H1 (cell line): ENCODE data around the gene UBC. TPM values are rescaled to one million over a fixed set of nuclear protein-coding genes. Genes with fewer than 3 reads are reported as not detected.
A peak's percentile ranks its signal among the peaks of the same experiment; 100 is the strongest.

Experiments
- CTCF ChIA-PET: fragments of 300-600 bp; sonication (Branson Sonifier 250); formaldehyde crosslinking; loops from one replicate; lab custom pipeline; 2021; ENCODE audit not compliant: partially characterized antibody; lab: Charles Lee
- POLR2A ChIA-PET: fragments of 300-600 bp; sonication (Branson Sonifier 250); formaldehyde crosslinking; loops from one replicate; lab custom pipeline; 2021; ENCODE audit warnings: inconsistent platforms; ENCODE audit not compliant: partially characterized antibody; lab: Charles Lee
- DNase-seq, 2 experiments: peaks; one replicate each; pipeline versions ENCODE4 v3.0.0 to v3.0.0-alpha.2; 2010 to 2022; ENCODE audit warnings: low spot score in 2 of 2, low read depth in 1 of 2, mixed read lengths in 1 of 2
- FAIRE-seq: peaks from 2 replicates; lab custom pipeline; 2011; peaks lifted over from hg19 to GRCh38; lab: Jason Lieb, UNC
- H2AFZ ChIP-seq: 2 replicates; pipeline ENCODE4 v1.8.1; 2012; ENCODE audit warnings: low read length, inconsistent platforms
- H2AK5ac ChIP-seq: 2 replicates; pipeline ENCODE4 v1.6.1; 2013; ENCODE audit warnings: low read depth, low read length
- H2BK120ac ChIP-seq: replicated peaks from 2 replicates; pipeline ENCODE3; 2013; ENCODE audit warnings: low read depth, low read length, inconsistent platforms
- H2BK12ac ChIP-seq: 2 replicates; pipeline ENCODE4 v1.6.1; 2013; ENCODE audit warnings: low read depth, low read length
- H2BK15ac ChIP-seq: 2 replicates; pipeline ENCODE4 v1.6.1; 2013; ENCODE audit warnings: low read length
- H2BK20ac ChIP-seq: 2 replicates; pipeline ENCODE4 v1.6.1; 2013; ENCODE audit warnings: low read length
- H2BK5ac ChIP-seq: 2 replicates; pipeline ENCODE4 v1.6.1; 2013; ENCODE audit warnings: low read depth, low read length
- H3K14ac ChIP-seq: 2 replicates; pipeline ENCODE4 v1.6.1; 2013; ENCODE audit warnings: inconsistent platforms; ENCODE audit not compliant: insufficient read length
- H3K18ac ChIP-seq: 2 replicates; pipeline ENCODE4 v1.6.1; 2013; ENCODE audit warnings: low read length; ENCODE audit errors: extremely low read depth
- H3K23ac ChIP-seq: 2 replicates; pipeline ENCODE4 v1.6.1; 2013; ENCODE audit warnings: inconsistent platforms; ENCODE audit not compliant: insufficient read length
- H3K23me2 ChIP-seq: 2 replicates; pipeline ENCODE4 v1.6.1; 2013; ENCODE audit warnings: low read depth, low read length
- H3K27ac ChIP-seq: 2 replicates; pipeline ENCODE4 v1.6.1; 2011; ENCODE audit warnings: low read depth, low read length, inconsistent platforms
- H3K27me3 ChIP-seq, 4 experiments: replicated peaks in 1 of 4; 1 replicate in 1 of 4; 2 replicates in 3 of 4; pipeline versions ENCODE4 v1.6.1 to v1.8.1; 2011 to 2013; ENCODE audit warnings: low read length in 3 of 4, mild to moderate bottlenecking in 3 of 4, inconsistent platforms in 2 of 4, mixed read lengths in 2 of 4, moderate library complexity in 1 of 4; ENCODE audit not compliant: control insufficient read depth in 3 of 4, insufficient read depth in 3 of 4; ENCODE audit errors: extremely low read depth in 1 of 4
- H3K36me3 ChIP-seq, 4 experiments: 2 replicates each; pipeline versions ENCODE4 v1.6.1 to v1.8.1; 2011 to 2013; ENCODE audit warnings: mild to moderate bottlenecking in 4 of 4, low read length in 3 of 4, moderate library complexity in 2 of 4, control low read depth in 1 of 4, inconsistent platforms in 1 of 4; ENCODE audit not compliant: insufficient read depth in 4 of 4, control insufficient read depth in 2 of 4
- H3K4ac ChIP-seq: replicated peaks from 2 replicates; pipeline ENCODE3; 2013; ENCODE audit warnings: low read length, low read depth, mixed read lengths, inconsistent platforms; ENCODE audit not compliant: insufficient read length
- H3K4me1 ChIP-seq, 4 experiments: replicated peaks in 1 of 4; 1 replicate in 1 of 4; 2 replicates in 3 of 4; pipeline versions ENCODE4 v1.6.1 to v1.8.1; 2011 to 2013; ENCODE audit warnings: low read length in 3 of 4, inconsistent platforms in 2 of 4, mixed read lengths in 1 of 4; ENCODE audit not compliant: insufficient read depth in 4 of 4, control insufficient read depth in 3 of 4
- H3K4me2 ChIP-seq, 2 experiments: 2 replicates each; pipeline versions ENCODE4 v1.6.1 to v1.8.1; 2011 to 2013; ENCODE audit warnings: low read depth in 2 of 2, low read length in 2 of 2, control low read depth in 1 of 2, inconsistent platforms in 1 of 2, mild to moderate bottlenecking in 1 of 2; ENCODE audit not compliant: insufficient read depth in 1 of 2
- H3K4me3 ChIP-seq, 4 experiments: fragments of 200-600, 300-600 bp in 1 of 4; sonication (generic), shearing (Covaris generic), sonication (Bioruptor Twin) in 1 of 4; 2 replicates each; pipeline versions ENCODE4 v1.5.1 to v1.8.1; 2011 to 2016; ENCODE audit warnings: low read length in 4 of 4, low read depth in 3 of 4, control low read depth in 2 of 4, inconsistent platforms in 2 of 4, mild to moderate bottlenecking in 2 of 4, mixed read lengths in 1 of 4, moderate library complexity in 1 of 4; ENCODE audit not compliant: insufficient read depth in 2 of 4; ENCODE audit errors: extremely low read depth in 1 of 4
- H3K56ac ChIP-seq: replicated peaks from 2 replicates; pipeline ENCODE3; 2013; ENCODE audit warnings: low read depth, mild to moderate bottlenecking, mixed read lengths, low read length, inconsistent platforms; ENCODE audit not compliant: insufficient read length
- H3K79me1 ChIP-seq: 2 replicates; pipeline ENCODE4 v1.6.1; 2013; ENCODE audit warnings: low read depth, low read length, control low read depth
- H3K79me2 ChIP-seq, 2 experiments: 2 replicates each; pipeline versions ENCODE4 v1.6.1 to v1.8.1; 2012 to 2013; ENCODE audit warnings: low read length in 2 of 2, mild to moderate bottlenecking in 2 of 2, inconsistent platforms in 1 of 2; ENCODE audit not compliant: insufficient read depth in 2 of 2, control insufficient read depth in 1 of 2
- H3K9ac ChIP-seq, 4 experiments: replicated peaks in 1 of 4; 1 replicate in 1 of 4; 2 replicates in 3 of 4; pipeline versions ENCODE4 v1.6.1 to v1.8.1; 2011 to 2013; ENCODE audit warnings: low read depth in 3 of 4, low read length in 3 of 4, control low read depth in 2 of 4, mild to moderate bottlenecking in 2 of 4, moderate library complexity in 2 of 4, inconsistent platforms in 1 of 4; ENCODE audit errors: extremely low read depth in 1 of 4
- H3K9me3 ChIP-seq, 2 experiments: 2 replicates each; pipeline versions ENCODE4 v1.6.1 to v1.8.1; 2012 to 2013; ENCODE audit warnings: mild to moderate bottlenecking in 2 of 2, moderate library complexity in 2 of 2, control low read depth in 1 of 2, inconsistent platforms in 1 of 2, low read depth in 1 of 2, low read length in 1 of 2, mixed read lengths in 1 of 2; ENCODE audit not compliant: insufficient read depth in 2 of 2
- H4K20me1 ChIP-seq, 2 experiments: replicated peaks in 1 of 2; 2 replicates each; pipeline versions ENCODE3 to v1.8.1; 2011 to 2013; ENCODE audit warnings: inconsistent platforms in 2 of 2, low read length in 2 of 2, mild to moderate bottlenecking in 1 of 2; ENCODE audit not compliant: insufficient read depth in 2 of 2, control insufficient read depth in 1 of 2
- H4K5ac ChIP-seq: 2 replicates; pipeline ENCODE4 v1.6.1; 2013; ENCODE audit warnings: low read length, low read depth, mixed read lengths, inconsistent platforms; ENCODE audit not compliant: insufficient read length
- H4K8ac ChIP-seq: 2 replicates; pipeline ENCODE4 v1.8.0; 2013; ENCODE audit warnings: mild to moderate bottlenecking, moderate library complexity, low read length, inconsistent platforms; ENCODE audit not compliant: insufficient read depth; ENCODE audit errors: extremely low read depth
- H4K91ac ChIP-seq: replicated peaks from 2 replicates; pipeline ENCODE3; 2013; ENCODE audit warnings: low read length, mixed read lengths, inconsistent platforms; ENCODE audit not compliant: insufficient read length
- BCL11A ChIP-seq, 2 experiments: IDR thresholded peaks; one replicate each; pipeline ENCODE4 v1.6.1; 2011; ENCODE audit warnings: low read depth in 2 of 2, low read length in 2 of 2, mild to moderate bottlenecking in 2 of 2
- KDM1A ChIP-seq: fragments of 200-600, 300-600 bp; sonication (generic); IDR thresholded peaks from 2 replicates; pipeline ENCODE4 v1.7.1; 2016; ENCODE audit warnings: mild to moderate bottlenecking, low read length, borderline replicate concordance
- KDM5A ChIP-seq: fragments of 200-600 bp; IDR thresholded peaks from 2 replicates; pipeline ENCODE4 v1.7.1; 2012; ENCODE audit warnings: mild to moderate bottlenecking, low read length, inconsistent platforms, mixed read lengths
- WGBS, 2 experiments: shearing (Covaris generic) in 1 of 2; methylation state at CpG; one replicate each; pipeline versions ENCODE4 v1.1.6 to v1.1.7; 2013 to 2015; ENCODE audit warnings: low lambda C conversion rate in 2 of 2, mixed read lengths in 2 of 2, inconsistent platforms in 1 of 2, low coverage in 1 of 2, missing lambda C conversion rate in 1 of 2; ENCODE audit not compliant: insufficient replicate concordance in 2 of 2, insufficient coverage in 1 of 2, insufficient read length in 1 of 2; ENCODE audit errors: extremely low coverage in 1 of 2, missing lambda C conversion rate in 1 of 2; 5-methylcytosine and 5-hydroxymethylcytosine counted together
- polyA plus RNA-seq, 7 experiments: library from polyadenylated mRNA; depleted of rRNA in 3 of 7; stranded (reverse) in 5 of 7; unstranded in 2 of 7; fragments of >200 nt in 5 of 7; fragments of 200-250 nt in 2 of 7; gene quantifications; 1 replicate in 5 of 7; 2 replicates in 1 of 7; 4 replicates in 1 of 7; pipeline versions ENCODE4 v1.2.1 to v1.2.3, GENCODE V29; 2011 to 2013; ENCODE audit warnings: missing spikeins in 2 of 7, mixed read lengths in 2 of 7
- total RNA-seq: library from RNA; stranded (reverse); fragmentation: NEBNext Ultra II Directional; extraction: Animal tissue kit (Norgen Biotek cat#: 25700); gene quantifications from 2 replicates; pipeline ENCODE4 v1.2.1, GENCODE V29; 2021

UBC gene
- total and polyA plus RNA-seq, 2 of the 8 experiments (the other 6 are each of a cell fraction or from before 2014, with no cell fraction given) = 559 to 749 TPM

DNA sequence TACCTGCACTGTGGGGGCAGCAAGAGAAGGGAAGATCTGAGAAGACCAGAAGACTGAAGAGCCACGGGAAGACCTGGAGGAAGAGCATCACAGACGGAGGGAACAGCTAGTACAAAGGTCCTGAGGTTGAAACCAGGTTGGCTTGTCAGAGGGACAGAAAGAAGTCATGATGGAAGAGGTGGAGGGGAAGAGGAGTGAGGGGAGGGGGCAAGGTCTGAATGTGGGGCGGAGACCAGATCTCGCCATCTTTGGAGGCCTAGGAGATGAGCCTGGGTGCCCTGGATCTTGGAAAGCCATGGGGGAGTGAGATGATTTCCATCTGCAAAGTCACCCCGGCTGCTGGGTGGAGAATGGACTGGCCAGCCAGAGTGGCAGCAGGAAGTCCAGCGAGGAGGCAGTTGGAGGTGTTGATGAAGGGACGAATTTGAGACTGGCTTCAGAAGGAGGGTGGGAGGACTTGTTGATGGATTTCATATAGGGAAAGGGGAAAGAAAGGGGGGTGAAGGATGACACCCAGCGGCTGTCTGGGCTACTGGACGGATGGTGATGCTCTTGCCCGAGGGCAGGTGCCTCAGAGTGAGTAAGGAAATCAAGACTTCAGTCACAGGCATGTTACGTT is 14.6 kb upstream of the UBC start:
- no peak overlapping the region for H3K14ac ChIP-seq
- H3K23ac ChIP-seq = no peak overlapping the region
- no peaks in the 10 kb centered on the region for H3K79me1 ChIP-seq
- DNase-seq (no peak), FAIRE-seq (no peak)
- H2BK12ac ChIP-seq = no peak overlapping the region; the same call in 1 of the 2 replicates
- H3K9me3 ChIP-seq = no peaks in the 10 kb centered on the region
- H4K8ac ChIP-seq = no peak overlapping the region
- no peak overlapping the region for H2BK20ac ChIP-seq
- no peak overlapping the region for H3K56ac ChIP-seq
- no peak overlapping the region; a peak in 1 of 4 replicates for H3K4me2 ChIP-seq
- no peak overlapping the region for H3K18ac ChIP-seq
- H4K20me1 ChIP-seq = no peaks in the 10 kb centered on the region
- ChIA-PET POLR2A (interaction anchor here (1.1 to 3.8 kb wide), 5 partner anchors 9 to 19 kb away, joined by 3 to 34 read pairs (median 7); partner anchors contain the start of gene UBC), CTCF (interaction anchor here (1.3 to 3.3 kb wide), 2 partner anchors 10 to 11 kb away, joined by 4 to 22 read pairs; no protein-coding TSS in a partner anchor)
- no peak for TF ChIP-seq KDM5A
- 0 out of 2 replicates have a peak, but pooled peaks have one; percentile 16 for TF ChIP-seq KDM1A
- TF ChIP-seq BCL11A (IDR thresholded peaks at IDR 0.05; ENCODE audit: low read depth in 2 of 2, low read length in 2 of 2) = no peak
- H3K4ac ChIP-seq = no peak overlapping the region
- H4K91ac ChIP-seq = no peak overlapping the region
- H4K5ac ChIP-seq = no peak overlapping the region
- no peak overlapping the region for H2AK5ac ChIP-seq
- H2BK5ac ChIP-seq = no peak overlapping the region
- H2BK15ac ChIP-seq = no peak overlapping the region
- no peaks in the 10 kb centered on the region for H3K27me3 ChIP-seq
- H3K79me2 ChIP-seq = no peaks in the 10 kb centered on the region
- no peak overlapping the region for H3K27ac ChIP-seq
- H3K4me3 ChIP-seq = no peak overlapping the region
- no peak overlapping the region for H3K9ac ChIP-seq
- peaks cover 0 to 7% (median under 1%) of the 10 kb centered on the region in 4 experiments; a peak in 4 of 7 replicates for H3K4me1 ChIP-seq
- no peak overlapping the region for H2BK120ac ChIP-seq
- H3K36me3 ChIP-seq = no peaks in the 10 kb centered on the region
- WGBS, 2 experiments = 88% methylated on average over 11 of the region's 11 CpGs; no CpG with 5 or more reads in 1 of the 2 experiments
- peaks cover 3% of the 10 kb centered on the region for H3K23me2 ChIP-seq
- H2AFZ ChIP-seq = no peak overlapping the region
